ENCODE measurements around the gene MROH7.

DNA sequence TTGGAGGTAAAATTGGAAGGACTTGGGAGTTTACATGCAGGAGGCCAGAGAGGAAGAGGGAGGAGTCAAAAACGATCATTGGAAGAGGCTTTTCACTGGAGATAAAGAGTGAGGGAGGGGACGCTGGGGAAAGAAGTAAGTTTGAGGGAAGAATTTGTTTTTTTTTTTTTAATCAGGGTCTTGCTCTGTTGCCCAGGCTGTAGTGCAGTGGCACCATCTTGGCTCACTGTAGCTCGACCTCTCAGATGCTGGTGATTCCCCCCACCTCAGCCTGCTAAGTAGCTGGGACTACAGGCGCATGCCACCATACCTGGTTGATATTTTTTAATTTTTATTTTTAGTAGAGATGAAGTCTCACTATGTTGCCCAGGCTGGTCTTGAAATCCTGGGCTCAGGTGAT lies 1.2 kb upstream of the MROH7 start:
- no peak for TF ChIP-seq ZNF350 (tag by site-specific recombination; IDR thresholded peaks at IDR 0.05)
- no peak for TF ChIP-seq ZBTB1 (tag by site-specific recombination; IDR thresholded peaks at IDR 0.05)
- TF ChIP-seq, protein P1, sequence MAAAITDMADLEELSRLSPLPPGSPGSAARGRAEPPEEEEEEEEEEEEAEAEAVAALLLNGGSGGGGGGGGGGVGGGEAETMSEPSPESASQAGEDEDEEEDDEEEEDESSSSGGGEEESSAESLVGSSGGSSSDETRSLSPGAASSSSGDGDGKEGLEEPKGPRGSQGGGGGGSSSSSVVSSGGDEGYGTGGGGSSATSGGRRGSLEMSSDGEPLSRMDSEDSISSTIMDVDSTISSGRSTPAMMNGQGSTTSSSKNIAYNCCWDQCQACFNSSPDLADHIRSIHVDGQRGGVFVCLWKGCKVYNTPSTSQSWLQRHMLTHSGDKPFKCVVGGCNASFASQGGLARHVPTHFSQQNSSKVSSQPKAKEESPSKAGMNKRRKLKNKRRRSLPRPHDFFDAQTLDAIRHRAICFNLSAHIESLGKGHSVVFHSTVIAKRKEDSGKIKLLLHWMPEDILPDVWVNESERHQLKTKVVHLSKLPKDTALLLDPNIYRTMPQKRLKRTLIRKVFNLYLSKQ (tag by site-specific recombination; IDR thresholded peaks at IDR 0.05; ENCODE audit: borderline replicate concordance), result no peak
- TF ChIP-seq ZNF660 (tag by site-specific recombination; IDR thresholded peaks at IDR 0.05), result no peak
- TF ChIP-seq ZNF274 (IDR thresholded peaks at IDR 0.05; ENCODE audit: low read length), result no peak
- TF ChIP-seq ZNF274 (tag by site-specific recombination; IDR thresholded peaks at IDR 0.05; ENCODE audit: borderline replicate concordance), result no peak
- no peak for TF ChIP-seq ZNF423 (tag by site-specific recombination; IDR thresholded peaks at IDR 0.05)
- TF ChIP-seq, protein P2, sequence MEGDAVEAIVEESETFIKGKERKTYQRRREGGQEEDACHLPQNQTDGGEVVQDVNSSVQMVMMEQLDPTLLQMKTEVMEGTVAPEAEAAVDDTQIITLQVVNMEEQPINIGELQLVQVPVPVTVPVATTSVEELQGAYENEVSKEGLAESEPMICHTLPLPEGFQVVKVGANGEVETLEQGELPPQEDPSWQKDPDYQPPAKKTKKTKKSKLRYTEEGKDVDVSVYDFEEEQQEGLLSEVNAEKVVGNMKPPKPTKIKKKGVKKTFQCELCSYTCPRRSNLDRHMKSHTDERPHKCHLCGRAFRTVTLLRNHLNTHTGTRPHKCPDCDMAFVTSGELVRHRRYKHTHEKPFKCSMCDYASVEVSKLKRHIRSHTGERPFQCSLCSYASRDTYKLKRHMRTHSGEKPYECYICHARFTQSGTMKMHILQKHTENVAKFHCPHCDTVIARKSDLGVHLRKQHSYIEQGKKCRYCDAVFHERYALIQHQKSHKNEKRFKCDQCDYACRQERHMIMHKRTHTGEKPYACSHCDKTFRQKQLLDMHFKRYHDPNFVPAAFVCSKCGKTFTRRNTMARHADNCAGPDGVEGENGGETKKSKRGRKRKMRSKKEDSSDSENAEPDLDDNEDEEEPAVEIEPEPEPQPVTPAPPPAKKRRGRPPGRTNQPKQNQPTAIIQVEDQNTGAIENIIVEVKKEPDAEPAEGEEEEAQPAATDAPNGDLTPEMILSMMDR (tag by site-specific recombination; IDR thresholded peaks at IDR 0.05), result no peak
- TF ChIP-seq, protein P3, sequence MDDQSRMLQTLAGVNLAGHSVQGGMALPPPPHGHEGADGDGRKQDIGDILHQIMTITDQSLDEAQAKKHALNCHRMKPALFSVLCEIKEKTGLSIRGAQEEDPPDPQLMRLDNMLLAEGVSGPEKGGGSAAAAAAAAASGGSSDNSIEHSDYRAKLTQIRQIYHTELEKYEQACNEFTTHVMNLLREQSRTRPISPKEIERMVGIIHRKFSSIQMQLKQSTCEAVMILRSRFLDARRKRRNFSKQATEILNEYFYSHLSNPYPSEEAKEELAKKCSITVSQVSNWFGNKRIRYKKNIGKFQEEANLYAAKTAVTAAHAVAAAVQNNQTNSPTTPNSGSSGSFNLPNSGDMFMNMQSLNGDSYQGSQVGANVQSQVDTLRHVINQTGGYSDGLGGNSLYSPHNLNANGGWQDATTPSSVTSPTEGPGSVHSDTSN (CRISPR knock-in tag; IDR thresholded peaks at IDR 0.05), result no peak
- no peak for TF ChIP-seq ZNF335 (tag by site-specific recombination; conservative IDR thresholded peaks at IDR 0.05)
- TF ChIP-seq ZNF132 (tag by site-specific recombination; IDR thresholded peaks at IDR 0.05; ENCODE audit: borderline replicate concordance), result no peak
- no peak for TF ChIP-seq ZNF664 (tag by site-specific recombination; IDR thresholded peaks at IDR 0.05)
- TF ChIP-seq, protein P4, sequence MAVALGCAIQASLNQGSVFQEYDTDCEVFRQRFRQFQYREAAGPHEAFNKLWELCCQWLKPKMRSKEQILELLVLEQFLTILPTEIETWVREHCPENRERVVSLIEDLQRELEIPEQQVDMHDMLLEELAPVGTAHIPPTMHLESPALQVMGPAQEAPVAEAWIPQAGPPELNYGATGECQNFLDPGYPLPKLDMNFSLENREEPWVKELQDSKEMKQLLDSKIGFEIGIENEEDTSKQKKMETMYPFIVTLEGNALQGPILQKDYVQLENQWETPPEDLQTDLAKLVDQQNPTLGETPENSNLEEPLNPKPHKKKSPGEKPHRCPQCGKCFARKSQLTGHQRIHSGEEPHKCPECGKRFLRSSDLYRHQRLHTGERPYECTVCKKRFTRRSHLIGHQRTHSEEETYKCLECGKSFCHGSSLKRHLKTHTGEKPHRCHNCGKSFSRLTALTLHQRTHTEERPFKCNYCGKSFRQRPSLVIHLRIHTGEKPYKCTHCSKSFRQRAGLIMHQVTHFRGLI (tag by site-specific recombination; IDR thresholded peaks at IDR 0.05), result no peak
